GM04504 (cell line): Measurements from ENCODE around the gene NDE1.
"Not testable (repeated sequence)": the region's sequence is repeated elsewhere in the genome, so short reads cannot be mapped to it uniquely, and the experiment has no call there.

Source experiments
- DNase-seq: peaks from one replicate; pipeline ENCODE4 v3.0.0-alpha.2; 2012; ENCODE audit warnings: low read depth

The NDE1 gene

GRCh38 chr16:15621456-15621855 is 28.6 kb upstream of the NDE1 start:
- no peak for DNase-seq

DNA sequence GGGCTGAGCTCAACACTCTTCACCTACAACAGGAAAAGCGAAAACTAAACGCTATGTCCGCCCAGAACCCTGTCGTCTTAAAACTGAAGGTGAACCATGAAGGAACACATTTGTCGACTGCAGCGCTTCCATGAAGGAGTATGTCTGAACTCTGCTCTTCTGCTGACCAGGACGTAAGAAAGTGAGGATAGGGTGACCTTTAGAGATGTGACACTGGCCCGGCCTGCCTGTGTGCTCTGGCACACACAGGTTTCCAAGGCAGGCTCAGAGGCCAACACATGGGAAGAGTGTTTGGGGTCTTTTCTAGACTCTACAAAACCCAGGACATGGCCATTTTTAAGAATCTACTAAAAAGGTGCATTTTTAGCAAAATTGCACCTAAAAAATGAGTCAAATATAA is 28.2 kb upstream of the NDE1 start:
- DNase-seq = no peak

DNA sequence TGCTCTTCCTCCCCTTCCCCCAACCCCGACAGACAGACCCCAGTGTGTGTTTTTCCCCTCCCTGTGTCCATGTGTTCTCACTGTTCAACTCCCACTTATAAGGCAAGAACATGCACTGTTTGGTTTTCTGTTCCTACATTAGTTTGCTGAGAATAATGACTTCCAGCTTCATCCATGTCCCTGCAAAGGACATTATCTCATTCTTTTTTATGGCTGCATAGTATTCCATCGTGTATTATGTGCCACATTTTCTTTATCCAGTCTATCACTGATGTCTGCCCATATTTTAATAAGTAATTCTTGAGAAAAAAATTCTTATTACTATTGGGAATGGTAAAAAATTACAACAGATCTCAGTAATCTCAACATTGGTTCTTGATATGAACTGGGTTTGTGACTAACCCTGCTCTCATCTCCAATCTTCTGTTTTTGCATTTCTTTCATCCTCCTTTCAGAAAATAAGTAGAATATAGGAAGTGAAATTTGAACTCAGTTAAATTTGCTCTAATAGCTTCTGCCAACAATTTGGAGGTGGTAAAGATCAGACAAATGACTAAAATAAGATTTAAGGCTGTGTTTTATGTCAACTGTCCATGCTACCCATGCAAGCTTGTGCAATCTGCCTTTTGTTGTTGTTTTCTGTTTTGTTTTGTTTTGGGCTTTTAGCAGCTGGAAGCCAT is 18.2 kb upstream of the NDE1 start:
- no peak for DNase-seq

DNA sequence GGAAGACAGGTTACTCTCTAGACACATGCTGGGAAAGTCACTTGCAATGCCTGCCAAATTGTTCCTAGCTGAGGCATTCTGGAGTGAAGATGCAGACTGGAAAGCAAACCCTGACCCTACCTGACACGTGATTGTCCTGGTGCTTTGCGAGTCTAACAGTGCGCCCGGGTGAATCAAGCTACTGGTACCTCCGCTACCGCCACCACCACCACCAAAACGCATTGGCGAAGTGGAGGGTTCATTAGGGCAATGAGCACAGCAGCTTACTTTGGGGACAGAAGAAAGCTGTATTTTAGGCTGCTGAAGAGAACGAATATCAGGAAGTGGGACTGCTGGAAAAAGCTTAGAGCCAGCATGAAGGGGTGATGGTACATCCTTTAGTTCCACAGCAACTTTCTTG is 14.1 kb upstream of the NDE1 start:
- no peak for DNase-seq

GRCh38 chr16:15636392-15636873 is 13.6 kb upstream of the NDE1 start:
- no peak for DNase-seq

DNA sequence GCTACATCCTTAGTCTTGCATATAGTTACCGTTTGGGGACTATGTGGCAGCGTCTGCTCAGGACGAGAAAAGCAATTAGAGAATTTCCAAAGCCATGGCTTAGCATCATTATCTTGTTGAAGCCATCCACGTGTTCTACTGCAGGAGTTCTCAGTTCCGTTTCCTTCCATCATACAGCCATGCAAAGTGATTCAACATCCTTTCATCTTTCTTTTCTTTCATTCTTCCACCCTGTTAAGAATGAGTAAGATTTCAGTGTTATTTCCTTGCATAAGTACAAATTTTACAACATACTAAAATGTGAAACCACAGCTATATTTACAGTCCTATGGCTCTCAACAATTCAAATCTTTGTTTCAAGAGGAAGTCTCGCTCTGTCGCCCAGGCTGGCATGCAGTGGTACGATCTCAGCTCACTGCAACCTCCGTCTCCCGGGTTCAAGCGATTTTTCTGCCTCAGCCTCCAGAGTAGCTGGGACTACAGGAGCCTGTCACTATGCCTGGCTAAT is 10.9 kb upstream of the NDE1 start:
- DNase-seq = no peak

DNA sequence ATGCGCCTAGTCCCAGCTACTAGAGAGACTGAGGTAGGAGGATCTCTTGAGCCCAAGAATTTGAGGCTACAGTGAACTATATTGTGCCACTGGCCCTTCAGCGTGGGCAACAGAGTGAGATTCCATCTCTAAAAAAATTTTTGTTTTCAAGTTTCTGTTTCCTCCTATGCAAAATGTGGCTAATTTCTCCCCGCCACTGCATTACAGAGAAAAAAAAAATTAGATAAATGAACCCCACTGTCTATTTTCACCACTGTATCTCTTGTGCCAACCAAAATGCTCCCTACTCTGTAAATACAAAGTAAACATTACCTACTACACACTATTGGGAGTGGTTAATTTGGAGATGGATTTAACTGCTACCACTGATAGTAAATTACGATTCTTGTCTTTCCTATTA is 9.1 kb upstream of the NDE1 start:
- no peak for DNase-seq

- no peak for DNase-seq
Observed at GRCh38 chr16:15641753-15642556, 8.1 kb upstream of the NDE1 start.

- no peak for DNase-seq
Observed at GRCh38 chr16:15642557-15643047, 7.4 kb upstream of the NDE1 start.

- peak; percentile 88 for DNase-seq
Observed at GRCh38 chr16:15643048-15643945, 6.7 kb upstream of the NDE1 start, which contains the start of gene MARF1. TSS of gene MARF1 (minus strand) at chr16:15643154. CDS start at chr16:15639233, 3,921 bp downstream.

- no peak for DNase-seq
Observed at GRCh38 chr16:15643946-15644250, 6.1 kb upstream of the NDE1 start.

- no peak for DNase-seq
Observed at GRCh38 chr16:15644267-15644961, 5.6 kb upstream of the NDE1 start.

- not testable (repeated sequence) for DNase-seq
Observed at GRCh38 chr16:15644962-15645465, 5.0 kb upstream of the NDE1 start.

GRCh38 chr16:15646557-15647293 is 3.3 kb upstream of the NDE1 start:
- DNase-seq = not testable (repeated sequence)

- no peak for DNase-seq
Observed at GRCh38 chr16:15647294-15648014, 2.6 kb upstream of the NDE1 start.

DNA sequence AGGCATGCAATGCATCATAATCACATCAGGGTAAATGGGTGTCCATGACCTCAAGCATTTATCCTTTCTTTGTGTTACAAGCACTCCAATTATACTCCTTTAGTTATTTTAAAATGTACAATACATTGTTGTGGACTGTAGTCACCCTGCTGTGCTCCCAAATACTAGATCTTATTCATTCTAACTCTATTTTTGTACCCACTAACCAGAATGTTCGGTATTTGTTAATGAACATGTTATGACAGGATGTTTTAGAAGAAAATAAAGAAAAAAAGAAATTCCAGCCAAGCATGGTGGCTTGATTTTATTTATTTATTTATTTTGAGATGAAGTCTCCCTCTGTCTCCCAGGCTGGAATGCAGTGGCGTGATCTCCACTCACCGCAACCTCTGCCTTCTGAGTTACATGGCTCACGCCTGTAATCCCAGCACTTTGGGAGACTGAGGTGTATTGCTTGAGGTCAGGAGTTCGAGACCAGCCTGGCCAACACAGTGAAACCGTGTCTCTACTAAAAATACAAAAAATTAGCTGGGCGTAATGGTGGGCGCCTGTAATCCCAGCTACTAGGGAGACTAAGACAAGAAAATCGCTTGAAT is 1.8 kb upstream of the NDE1 start:
- no peak for DNase-seq

DNA sequence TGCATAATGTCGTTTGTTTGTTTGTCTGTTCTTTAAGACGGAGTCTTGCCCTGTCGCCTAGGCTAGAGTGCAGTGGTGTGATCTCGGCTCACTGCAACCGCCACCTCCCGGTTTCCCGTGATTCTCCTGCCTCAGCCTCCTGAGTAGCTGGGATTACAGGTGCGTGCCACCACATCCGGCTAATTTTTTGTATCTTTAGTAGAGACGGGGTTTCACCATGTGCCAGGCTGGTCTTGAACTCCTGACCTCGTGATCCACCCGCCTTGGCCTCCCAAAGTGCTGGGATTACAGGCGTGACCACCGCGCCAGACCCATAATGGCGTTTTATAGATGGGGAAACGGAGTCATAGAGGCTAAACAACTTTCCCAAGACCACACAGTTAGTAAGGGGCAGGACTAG is 734 bp upstream of the NDE1 start:
- not testable (repeated sequence) for DNase-seq

- no peak for DNase-seq
Observed at GRCh38 chr16:15649727-15650018, 372 bp upstream of the NDE1 start.

DNA sequence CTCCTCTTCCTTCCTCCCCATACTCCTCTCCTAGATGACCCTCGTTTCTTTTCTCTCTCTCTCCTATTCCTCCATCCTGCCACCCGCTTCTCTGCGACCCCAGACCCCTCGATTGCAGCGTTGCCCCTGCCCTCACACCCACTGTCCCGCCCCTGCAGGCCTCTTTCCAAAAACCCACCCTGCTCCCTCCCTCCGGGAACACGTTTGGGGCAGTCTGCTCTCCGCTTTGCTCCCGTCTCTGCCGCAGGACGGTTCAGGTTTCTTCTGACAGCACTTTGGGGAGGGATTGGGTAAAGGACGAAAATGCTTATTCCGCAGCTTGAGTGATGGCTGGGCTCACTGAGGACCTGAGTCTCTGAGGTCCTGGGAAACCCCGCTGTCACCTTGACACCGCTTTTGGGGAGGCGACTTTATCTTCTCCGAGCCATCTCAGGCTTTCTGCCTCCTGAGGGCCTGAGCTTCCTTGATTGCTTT is 690 bp downstream of the NDE1 start:
- no peak for DNase-seq
